Head of caudate nucleus (tissue), 42 donors: ENCODE measurements around the gene VAMP1.
A peak's percentile ranks its signal among the peaks of the same experiment; 100 is the strongest.

Source experiments
- DNase-seq, 42 donors: peaks; one replicate each; pipeline versions ENCODE4 v3.0.0 to v3.0.0-alpha.2; 2020 to 2021; ENCODE audit warnings: mixed read lengths in 7 of 42
- intact Hi-C: fragments of 100-400 bp; cut with DNase I; formaldehyde crosslinking; loops from one replicate; pipeline ENCODE4 v1.15.0; 2022

Gene VAMP1

GRCh38 chr12:6458281-6459003 lies 12.0 kb downstream of the VAMP1 start:
- peak in 1 of 42 donors; percentile 16 for DNase-seq
- intact Hi-C loops, result no loop called here

- DNase-seq, result peak in 1 of 42 donors; percentile 27
- intact Hi-C loops, result no loop called here
These were observed 13.1 kb downstream of the VAMP1 start for GRCh38 chr12:6457220-6457945.

- intact Hi-C loops, result no loop called here
- peak in 3 of 42 donors; percentile 25 to 36 (median 26) for DNase-seq
These were observed 17.4 kb downstream of the VAMP1 start for GRCh38 chr12:6452944-6453630.

- intact Hi-C loops, result no loop called here
- DNase-seq, result peak in 33 of 42 donors; percentile 16 to 72 (median 50)
These were observed 18.1 kb downstream of the VAMP1 start for GRCh38 chr12:6452245-6452943.

GRCh38 chr12:6451348-6452244 lies 18.9 kb downstream of the VAMP1 start, which contains the start of gene TAPBPL:
Gene TAPBPL (plus strand): TSS chr12:6452042. CDS start chr12:6452249, 207 bp downstream.
- intact Hi-C loops, result no loop called here
- DNase-seq, result peak; percentile 84 to 96 (median 90)

GRCh38 chr12:6450869-6451347 lies 19.6 kb downstream of the VAMP1 start:
- peak in 33 of 42 donors; percentile 24 to 76 (median 54) for DNase-seq

GRCh38 chr12:6450091-6450868 lies 20.2 kb downstream of the VAMP1 start:
- DNase-seq, result peak in 1 of 42 donors; percentile 24
- intact Hi-C loops, result no loop called here

More at GRCh38 chr12:6450869-6451347, 19.6 kb downstream of the VAMP1 start:
- intact Hi-C loops, result no loop called here

- intact Hi-C loops, result no loop called here
- peak in 2 of 42 donors; percentile 7 to 22 for DNase-seq
These were observed 25.5 kb downstream of the VAMP1 start, which contains the start of gene CD27 for GRCh38 chr12:6444704-6445688. Gene CD27 (plus strand): TSS chr12:6444955. CDS start chr12:6445096, 141 bp downstream.

GRCh38 chr12:6444031-6444430 lies 26.4 kb downstream of the VAMP1 start:
- DNase-seq, result peak in 1 of 42 donors; percentile 6
- intact Hi-C loops, result no loop called here

GRCh38 chr12:6443361-6443983 lies 27.0 kb downstream of the VAMP1 start:
- intact Hi-C loops, result no loop called here

GRCh38 chr12:6442836-6443235 lies 27.6 kb downstream of the VAMP1 start:
- intact Hi-C loops, result no loop called here
- peak in 1 of 42 donors; percentile 7 for DNase-seq

More at GRCh38 chr12:6443361-6443983, 27.0 kb downstream of the VAMP1 start:
- no peak for DNase-seq

GRCh38 chr12:6440391-6440790 lies 30.1 kb downstream of the VAMP1 start:
- DNase-seq, result no peak
- intact Hi-C loops, result no loop called here

GRCh38 chr12:6438345-6438744 lies 32.1 kb downstream of the VAMP1 start:
- peak in 6 of 42 donors; percentile 5 to 41 (median 16) for DNase-seq
- intact Hi-C loops, result no loop called here

GRCh38 chr12:6437586-6437985 lies 32.9 kb downstream of the VAMP1 start:
- intact Hi-C loops, result no loop called here

More at GRCh38 chr12:6437586-6437985, 32.9 kb downstream of the VAMP1 start:
- peak in 3 of 42 donors; percentile 2 to 14 (median 8) for DNase-seq
